CD4-positive, alpha-beta memory T cell (primary cell): ENCODE results near the gene MAGI1. TPM values are rescaled to one million over a fixed set of nuclear protein-coding genes. Genes with fewer than 3 reads are reported as not detected.

Experiments used
- CTCF ChIA-PET: fragments of 350-600 bp; sonication (Branson Sonifier 250); formaldehyde crosslinking; loops from one replicate; lab custom pipeline; 2021; ENCODE audit warnings: inconsistent platforms; ENCODE audit not compliant: partially characterized antibody; lab: Charles Lee
- POLR2A ChIA-PET: fragments of 350-600 bp; sonication (Branson Sonifier 250); formaldehyde crosslinking; loops from one replicate; lab custom pipeline; 2021; ENCODE audit not compliant: partially characterized antibody; lab: Charles Lee
- DNase-seq, 5 donors: peaks; one replicate each; pipeline versions ENCODE4 v3.0.0 to v3.0.0-alpha.2; 2020 to 2022; ENCODE audit warnings: mixed read lengths in 1 of 5
- H3K27ac ChIP-seq: one replicate; pipeline ENCODE4 v1.7.0; 2013; ENCODE audit warnings: low read depth, low read length
- H3K27me3 ChIP-seq: 2 replicates; pipeline ENCODE4 v1.7.0; 2013; ENCODE audit warnings: mild to moderate bottlenecking, low read length, moderate library complexity; ENCODE audit not compliant: insufficient read depth
- H3K36me3 ChIP-seq: 2 replicates; pipeline ENCODE4 v1.7.0; 2013; ENCODE audit warnings: mild to moderate bottlenecking, low read length, moderate library complexity; ENCODE audit not compliant: insufficient read depth
- H3K4me1 ChIP-seq: 2 replicates; pipeline ENCODE4 v1.7.0; 2013; ENCODE audit warnings: mild to moderate bottlenecking, low read length, moderate library complexity; ENCODE audit not compliant: insufficient read depth
- H3K4me3 ChIP-seq, 2 donors: one replicate each; pipeline ENCODE4 v1.7.0; 2013; ENCODE audit warnings: low read length in 2 of 2, mild to moderate bottlenecking in 1 of 2
- H3K9me3 ChIP-seq, 2 donors: one replicate each; pipeline ENCODE4 v1.7.0; 2013; ENCODE audit warnings: low read length in 2 of 2, control low read depth in 1 of 2; ENCODE audit not compliant: control insufficient read depth in 1 of 2
- H3K27ac Mint-ChIP-seq, 7 donors: one replicate each; pipeline ENCODE4 v1.8.0; 2020 to 2021; ENCODE audit warnings: mixed read lengths in 7 of 7, mild to moderate bottlenecking in 6 of 7, inconsistent platforms in 3 of 7, moderate library complexity in 3 of 7
- H3K27me3 Mint-ChIP-seq, 2 donors: one replicate each; pipeline ENCODE4 v1.8.0; 2020 to 2021; ENCODE audit warnings: mixed read lengths in 2 of 2
- H3K36me3 Mint-ChIP-seq, 2 donors: one replicate each; pipeline ENCODE4 v1.8.0; 2020 to 2021; ENCODE audit warnings: mixed read lengths in 2 of 2, inconsistent platforms in 1 of 2, mild to moderate bottlenecking in 1 of 2
- H3K4me1 Mint-ChIP-seq, 4 donors: one replicate each; pipeline ENCODE4 v1.8.0; 2020 to 2021; ENCODE audit warnings: mixed read lengths in 4 of 4, mild to moderate bottlenecking in 1 of 4
- H3K4me3 Mint-ChIP-seq, 8 donors: one replicate each; pipeline ENCODE4 v1.8.0; 2020 to 2021; ENCODE audit warnings: mixed read lengths in 8 of 8, mild to moderate bottlenecking in 7 of 8, moderate library complexity in 6 of 8, inconsistent platforms in 3 of 8
- H3K9me3 Mint-ChIP-seq, 8 donors: one replicate each; pipeline ENCODE4 v1.8.0; 2020 to 2021; ENCODE audit warnings: mixed read lengths in 8 of 8, mild to moderate bottlenecking in 5 of 8, inconsistent platforms in 3 of 8, moderate library complexity in 1 of 8
- intact Hi-C: fragments of 100-400 bp; cut with micrococcal nuclease; formaldehyde crosslinking; loops from one replicate; pipeline ENCODE4 v1.15.1; 2023
- polyA plus RNA-seq, 2 donors: library from polyadenylated mRNA; unstranded; fragments of 300-500 nt; fragmentation: Illumina TruSeq; gene quantifications; one replicate each; pipeline ENCODE4 v1.2.3, GENCODE V29; 2021
- total RNA-seq, 2 experiments: library from RNA; stranded (reverse); gene quantifications; one replicate each; pipeline ENCODE4 v1.2.3, GENCODE V29; 2021

The MAGI1 gene
- total and polyA plus RNA-seq, 4 experiments from 2014 or later, result 0.20 TPM; not detected in 3

GRCh38 chr3:65928110-65928509, 110.6 kb downstream of the MAGI1 start:
- Histone ChIP-seq H3K27ac (no peak overlapping the region), H3K4me3 (no peak overlapping the region), H3K27me3 (no peaks in the 10 kb centered on the region), H3K36me3 (no peaks in the 10 kb centered on the region), H3K9me3 (no peaks in the 10 kb centered on the region), H3K4me1 (no peaks in the 10 kb centered on the region)
- ChIA-PET POLR2A (no interaction called here), CTCF (no interaction called here)
- Mint-ChIP-seq H3K4me1 (no peaks in the 10 kb centered on the region), H3K36me3 (no peaks in the 10 kb centered on the region), H3K27ac (no peak overlapping the region), H3K4me3 (no peak overlapping the region), H3K27me3 (peaks cover 1 to 3% of the 10 kb centered on the region in 2 donors), H3K9me3 (peaks cover 0 to 15% (median 0%) of the 10 kb centered on the region in 8 donors)
- intact Hi-C loops, result no loop called here
- no peak for DNase-seq

GRCh38 chr3:65927576-65927975, 111.1 kb downstream of the MAGI1 start:
- no peaks in the 10 kb centered on the region for H3K36me3 Mint-ChIP-seq
- no peak overlapping the region for H3K4me3 Mint-ChIP-seq
- no peaks in the 10 kb centered on the region for H3K36me3 ChIP-seq
- no peak overlapping the region for H3K27ac Mint-ChIP-seq
- CTCF ChIA-PET, result no interaction called here
- no peak overlapping the region for H3K27ac ChIP-seq
- intact Hi-C loops, result no loop called here
- H3K27me3 ChIP-seq, result no peaks in the 10 kb centered on the region
- H3K4me1 ChIP-seq, result no peaks in the 10 kb centered on the region
- no peak overlapping the region for H3K4me3 ChIP-seq
- H3K9me3 Mint-ChIP-seq, result peaks cover 0 to 12% (median 0%) of the 10 kb centered on the region in 8 donors
- no peak for DNase-seq
- H3K27me3 Mint-ChIP-seq, result peaks cover 1 to 3% of the 10 kb centered on the region in 2 donors
- no peaks in the 10 kb centered on the region for H3K4me1 Mint-ChIP-seq
- POLR2A ChIA-PET, result no interaction called here
- H3K9me3 ChIP-seq, result no peaks in the 10 kb centered on the region

GRCh38 chr3:65925254-65925954, 113.3 kb downstream of the MAGI1 start:
- Histone ChIP-seq H3K4me3 (no peak overlapping the region), H3K27ac (no peak overlapping the region), H3K9me3 (no peaks in the 10 kb centered on the region), H3K4me1 (no peaks in the 10 kb centered on the region), H3K36me3 (no peaks in the 10 kb centered on the region), H3K27me3 (no peaks in the 10 kb centered on the region)
- Mint-ChIP-seq H3K36me3 (no peaks in the 10 kb centered on the region), H3K4me3 (no peak overlapping the region), H3K27ac (no peak overlapping the region), H3K9me3 (peaks cover 0 to 7% (median 0%) of the 10 kb centered on the region in 8 donors), H3K4me1 (no peaks in the 10 kb centered on the region), H3K27me3 (peaks cover 1 to 3% of the 10 kb centered on the region in 2 donors)
- ChIA-PET CTCF (no interaction called here), POLR2A (no interaction called here)
- intact Hi-C loops, result no loop called here
- DNase-seq, result no peak

DNA sequence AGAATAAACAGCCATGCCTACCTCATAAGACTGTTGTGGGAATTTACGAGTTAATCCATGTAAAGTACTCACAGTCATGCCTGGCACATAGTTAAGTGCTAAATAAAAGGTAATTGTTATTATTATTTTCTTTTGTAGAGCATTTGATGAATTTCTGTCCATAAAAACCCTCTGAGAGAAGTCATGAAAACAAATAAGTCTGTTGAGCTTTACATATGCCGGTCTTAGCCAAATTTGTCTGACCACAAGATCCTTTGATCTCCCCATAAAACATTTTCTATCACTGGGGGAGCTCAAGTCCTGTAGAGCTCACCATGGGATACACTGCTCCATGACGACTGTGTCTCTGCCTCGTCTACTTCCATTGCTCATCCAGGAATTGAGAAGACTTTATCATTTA, 114.0 kb downstream of the MAGI1 start:
- Histone ChIP-seq H3K4me3 (no peak overlapping the region), H3K36me3 (no peaks in the 10 kb centered on the region), H3K4me1 (no peaks in the 10 kb centered on the region), H3K27ac (no peak overlapping the region), H3K9me3 (no peaks in the 10 kb centered on the region), H3K27me3 (no peaks in the 10 kb centered on the region)
- no peak for DNase-seq
- intact Hi-C loops, result no loop called here
- no peaks in the 10 kb centered on the region for H3K36me3 Mint-ChIP-seq
- H3K4me3 Mint-ChIP-seq, result no peak overlapping the region
- no peaks in the 10 kb centered on the region for H3K4me1 Mint-ChIP-seq
- POLR2A ChIA-PET, result no interaction called here
- no peak overlapping the region for H3K27ac Mint-ChIP-seq
- H3K27me3 Mint-ChIP-seq, result peaks cover 1 to 3% of the 10 kb centered on the region in 2 donors
- H3K9me3 Mint-ChIP-seq, result peaks cover 0 to 7% (median 0%) of the 10 kb centered on the region in 8 donors
- CTCF ChIA-PET, result no interaction called here

DNA sequence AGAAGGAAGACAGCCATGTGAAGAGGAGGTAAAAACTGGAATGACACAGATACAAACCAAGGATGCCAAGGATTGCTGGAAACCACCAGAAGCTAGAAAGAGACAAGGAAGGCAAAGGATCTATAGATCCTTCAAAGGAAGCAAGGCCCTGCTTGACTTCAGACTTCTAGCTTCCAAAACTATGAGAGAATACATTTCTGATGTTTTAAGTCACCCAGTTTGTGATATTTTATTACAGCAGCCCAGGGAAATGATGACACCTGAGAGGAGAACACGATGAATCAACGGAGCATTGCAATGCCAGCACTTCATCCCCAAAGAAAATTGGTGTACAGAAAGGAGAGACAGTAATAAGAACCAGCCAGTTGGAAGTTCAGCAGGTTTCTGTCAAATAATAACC, 116.3 kb downstream of the MAGI1 start:
- CTCF ChIA-PET, result no interaction called here
- intact Hi-C loops, result no loop called here
- no peak overlapping the region for H3K27ac Mint-ChIP-seq
- H3K4me3 Mint-ChIP-seq, result no peak overlapping the region
- no peak for DNase-seq
- Histone ChIP-seq H3K27me3 (no peaks in the 10 kb centered on the region), H3K4me3 (no peak overlapping the region), H3K4me1 (no peaks in the 10 kb centered on the region), H3K27ac (no peak overlapping the region), H3K36me3 (no peaks in the 10 kb centered on the region), H3K9me3 (no peaks in the 10 kb centered on the region)
- POLR2A ChIA-PET, result no interaction called here
- H3K9me3 Mint-ChIP-seq, result peaks cover 0 to 10% (median 0%) of the 10 kb centered on the region in 8 donors
- peaks cover 1 to 2% of the 10 kb centered on the region in 2 donors for H3K27me3 Mint-ChIP-seq
- no peaks in the 10 kb centered on the region for H3K36me3 Mint-ChIP-seq
- no peaks in the 10 kb centered on the region for H3K4me1 Mint-ChIP-seq

DNA sequence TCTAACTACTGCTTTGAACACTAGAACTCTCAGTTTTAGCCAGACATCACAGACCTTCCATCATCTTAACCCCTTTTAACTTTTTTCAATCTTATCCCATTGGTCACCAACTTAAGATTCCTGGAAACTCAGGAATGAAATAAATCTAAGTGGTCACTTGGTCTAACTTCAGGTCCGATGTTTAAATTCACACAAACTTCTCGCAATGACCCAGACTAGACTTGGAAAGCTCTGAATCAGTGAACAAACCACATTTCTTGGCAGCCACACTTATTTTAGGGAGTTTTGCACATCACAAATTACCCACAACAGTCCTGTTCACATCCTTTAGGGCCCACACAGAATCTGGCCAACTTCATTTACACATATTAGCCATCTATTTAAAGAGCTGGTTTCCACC, 118.9 kb downstream of the MAGI1 start:
- intact Hi-C loops, result no loop called here
- H3K27ac ChIP-seq, result no peak overlapping the region
- Mint-ChIP-seq H3K36me3 (no peaks in the 10 kb centered on the region), H3K27me3 (peaks cover 0 to 1% of the 10 kb centered on the region in 2 donors), H3K27ac (no peak overlapping the region), H3K4me1 (no peaks in the 10 kb centered on the region), H3K4me3 (no peak overlapping the region), H3K9me3 (peaks cover 0 to 11% (median 0%) of the 10 kb centered on the region in 8 donors)
- H3K36me3 ChIP-seq, result no peaks in the 10 kb centered on the region
- no peaks in the 10 kb centered on the region for H3K9me3 ChIP-seq
- POLR2A ChIA-PET, result no interaction called here
- no peak for DNase-seq
- H3K27me3 ChIP-seq, result no peaks in the 10 kb centered on the region
- CTCF ChIA-PET, result no interaction called here
- no peaks in the 10 kb centered on the region for H3K4me1 ChIP-seq
- no peak overlapping the region for H3K4me3 ChIP-seq

GRCh38 chr3:65915477-65915876, 123.2 kb downstream of the MAGI1 start:
- Histone ChIP-seq H3K36me3 (no peaks in the 10 kb centered on the region), H3K4me3 (no peak overlapping the region), H3K9me3 (no peaks in the 10 kb centered on the region), H3K27me3 (no peaks in the 10 kb centered on the region), H3K4me1 (no peaks in the 10 kb centered on the region), H3K27ac (no peak overlapping the region)
- Mint-ChIP-seq H3K9me3 (peaks cover 0 to 12% (median under 1%) of the 10 kb centered on the region in 8 donors), H3K36me3 (no peaks in the 10 kb centered on the region), H3K27ac (no peak overlapping the region), H3K27me3 (no peaks in the 10 kb centered on the region), H3K4me1 (no peaks in the 10 kb centered on the region), H3K4me3 (no peak overlapping the region)
- ChIA-PET CTCF (no interaction called here), POLR2A (no interaction called here)
- intact Hi-C loops, result no loop called here
- DNase-seq, result no peak
